ENCODE data around the gene OSBPL5. TPM values are rescaled to one million over a fixed set of nuclear protein-coding genes. Genes with fewer than 3 reads are reported as not detected.

OSBPL5 gene
- total RNA-seq, 4 donors from 2014 or later = 37.3 to 211 (median 105) TPM

GRCh38 chr11:3055891-3056290 lies 109.2 kb downstream of the OSBPL5 start:
- peak overlapping the region; percentile 86 to 93 (median 90) for H3K27ac ChIP-seq

DNA sequence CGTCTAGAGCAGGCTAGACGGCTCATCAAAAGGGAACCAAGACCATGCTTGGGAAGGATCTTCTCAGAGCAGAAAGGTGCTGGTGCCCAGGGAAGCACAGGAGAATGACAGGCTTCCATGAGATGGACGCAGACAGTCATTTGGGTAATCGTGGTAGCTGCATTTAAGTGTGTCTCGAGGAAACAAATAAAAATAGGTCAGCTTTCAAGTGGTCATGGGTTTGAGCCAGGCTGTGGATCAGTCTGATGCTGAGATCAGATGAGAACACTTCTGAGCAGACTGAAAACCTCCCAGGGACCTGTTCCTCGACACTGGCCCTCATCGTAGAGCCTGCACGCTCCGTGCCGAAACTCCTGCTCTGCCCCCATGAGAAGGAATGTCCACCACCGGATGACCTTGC lies 112.5 kb downstream of the OSBPL5 start:
- Histone ChIP-seq H3K4me3 (no peak overlapping the region), H3K9me3 (no peaks in the 10 kb centered on the region), H3K27ac (peak overlapping the region in 1 of 4 donors; percentile 3), H3K36me3 (peaks cover 0 to 3% (median 0%) of the 10 kb centered on the region in 4 donors), H3K27me3 (no peaks in the 10 kb centered on the region), H3K4me1 (peaks cover 20 to 46% (median 36%) of the 10 kb centered on the region in 4 donors)
- TF ChIP-seq, protein P1, sequence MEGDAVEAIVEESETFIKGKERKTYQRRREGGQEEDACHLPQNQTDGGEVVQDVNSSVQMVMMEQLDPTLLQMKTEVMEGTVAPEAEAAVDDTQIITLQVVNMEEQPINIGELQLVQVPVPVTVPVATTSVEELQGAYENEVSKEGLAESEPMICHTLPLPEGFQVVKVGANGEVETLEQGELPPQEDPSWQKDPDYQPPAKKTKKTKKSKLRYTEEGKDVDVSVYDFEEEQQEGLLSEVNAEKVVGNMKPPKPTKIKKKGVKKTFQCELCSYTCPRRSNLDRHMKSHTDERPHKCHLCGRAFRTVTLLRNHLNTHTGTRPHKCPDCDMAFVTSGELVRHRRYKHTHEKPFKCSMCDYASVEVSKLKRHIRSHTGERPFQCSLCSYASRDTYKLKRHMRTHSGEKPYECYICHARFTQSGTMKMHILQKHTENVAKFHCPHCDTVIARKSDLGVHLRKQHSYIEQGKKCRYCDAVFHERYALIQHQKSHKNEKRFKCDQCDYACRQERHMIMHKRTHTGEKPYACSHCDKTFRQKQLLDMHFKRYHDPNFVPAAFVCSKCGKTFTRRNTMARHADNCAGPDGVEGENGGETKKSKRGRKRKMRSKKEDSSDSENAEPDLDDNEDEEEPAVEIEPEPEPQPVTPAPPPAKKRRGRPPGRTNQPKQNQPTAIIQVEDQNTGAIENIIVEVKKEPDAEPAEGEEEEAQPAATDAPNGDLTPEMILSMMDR (IDR thresholded peaks at IDR 0.05) = no peak
- intact Hi-C loops (cut with DNase I; ENCODE audit: low total_unique reads) (no loop called here), in situ Hi-C loops (cut with MboI; ENCODE audit: low pct_ligation_motif_present in 1 of 4, low pct_unique_long_range_greater_than_20kb in 1 of 4, low sequenced_read_pairs in 3 of 4) (loop anchor here in 1 of 4 donors (10.0 kb wide), 1 partner anchor 58 kb away; the partner anchor contains the start of gene NAP1L4)
- no peak for DNase-seq
- WGBS, 2 donors (ENCODE audit: low coverage in 1 of 2) = 78 to 90% methylated on average over 7 to 11 of the region's 11 CpGs

More at GRCh38 chr11:3055891-3056290, 109.2 kb downstream of the OSBPL5 start:
- Histone ChIP-seq H3K4me1 (peaks cover 11 to 33% (median 20%) of the 10 kb centered on the region in 4 donors), H3K9me3 (no peaks in the 10 kb centered on the region), H3K36me3 (peaks cover 0 to 3% (median 0%) of the 10 kb centered on the region in 4 donors), H3K27me3 (no peaks in the 10 kb centered on the region), H3K4me3 (peak overlapping the region in 3 of 4 donors; percentile 84 to 89 (median 88))
- intact Hi-C loops (cut with DNase I; ENCODE audit: low total_unique reads) (no loop called here), in situ Hi-C loops (cut with MboI; ENCODE audit: low pct_ligation_motif_present in 1 of 4, low pct_unique_long_range_greater_than_20kb in 1 of 4, low sequenced_read_pairs in 3 of 4) (loop anchor here in 1 of 4 donors (10.0 kb wide), 1 partner anchor 61 kb away; the partner anchor contains the start of gene NAP1L4)
- TF ChIP-seq EP300 (IDR thresholded peaks at IDR 0.05; ENCODE audit: low read depth) = no peak
- TF ChIP-seq POLR2A (IDR thresholded peaks at IDR 0.05) = no peak
- no peak for TF ChIP-seq POLR2AphosphoS5 (IDR thresholded peaks at IDR 0.05)
- TF ChIP-seq, protein P1 (IDR thresholded peaks at IDR 0.05) = no peak
- peak; percentile 36 for DNase-seq
- WGBS, 2 donors (ENCODE audit: low coverage in 1 of 2) = 50 to 62% methylated on average over 1 to 8 of the region's 8 CpGs

DNA sequence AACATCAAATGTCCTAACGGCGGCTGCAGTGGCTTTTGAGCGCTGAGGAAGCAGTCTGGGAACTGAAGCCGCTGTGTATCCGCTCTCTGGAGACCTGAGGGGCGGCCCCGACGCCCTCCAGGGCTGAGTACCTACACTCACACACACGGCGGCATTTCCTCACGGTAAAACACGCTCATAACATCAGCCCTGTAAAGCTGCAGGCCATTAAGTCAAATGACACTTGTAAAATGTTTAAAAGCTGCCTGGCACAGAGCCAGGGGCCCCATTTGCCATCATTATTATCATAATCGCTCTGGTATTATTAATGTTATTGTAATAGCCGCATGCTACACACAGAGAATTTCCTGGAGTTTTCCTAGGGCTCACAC lies 113.0 kb downstream of the OSBPL5 start:
- intact Hi-C loops (cut with DNase I; ENCODE audit: low total_unique reads) (no loop called here), in situ Hi-C loops (cut with MboI; ENCODE audit: low pct_ligation_motif_present in 1 of 4, low pct_unique_long_range_greater_than_20kb in 1 of 4, low sequenced_read_pairs in 3 of 4) (loop anchor here in 1 of 4 donors (10.0 kb wide), 1 partner anchor 57 kb away; the partner anchor contains the start of gene NAP1L4)
- no peak for DNase-seq
- peaks cover 20 to 45% (median 35%) of the 10 kb centered on the region in 4 donors for H3K4me1 ChIP-seq
- WGBS, 2 donors (ENCODE audit: low coverage in 1 of 2) = 69 to 71% methylated on average over 1 to 14 of the region's 14 CpGs
- peak overlapping the region in 1 of 4 donors; percentile 3 for H3K27ac ChIP-seq
- H3K4me3 ChIP-seq = no peak overlapping the region
- TF ChIP-seq POLR2AphosphoS5 (IDR thresholded peaks at IDR 0.05) = no peak
- TF ChIP-seq, protein P1 (IDR thresholded peaks at IDR 0.05) = no peak
- TF ChIP-seq EP300 (IDR thresholded peaks at IDR 0.05; ENCODE audit: low read depth) = no peak
- no peak for TF ChIP-seq POLR2A (IDR thresholded peaks at IDR 0.05)
- no peaks in the 10 kb centered on the region for H3K9me3 ChIP-seq
- H3K36me3 ChIP-seq = peaks cover 0 to 3% (median 0%) of the 10 kb centered on the region in 4 donors
- no peaks in the 10 kb centered on the region for H3K27me3 ChIP-seq

DNA sequence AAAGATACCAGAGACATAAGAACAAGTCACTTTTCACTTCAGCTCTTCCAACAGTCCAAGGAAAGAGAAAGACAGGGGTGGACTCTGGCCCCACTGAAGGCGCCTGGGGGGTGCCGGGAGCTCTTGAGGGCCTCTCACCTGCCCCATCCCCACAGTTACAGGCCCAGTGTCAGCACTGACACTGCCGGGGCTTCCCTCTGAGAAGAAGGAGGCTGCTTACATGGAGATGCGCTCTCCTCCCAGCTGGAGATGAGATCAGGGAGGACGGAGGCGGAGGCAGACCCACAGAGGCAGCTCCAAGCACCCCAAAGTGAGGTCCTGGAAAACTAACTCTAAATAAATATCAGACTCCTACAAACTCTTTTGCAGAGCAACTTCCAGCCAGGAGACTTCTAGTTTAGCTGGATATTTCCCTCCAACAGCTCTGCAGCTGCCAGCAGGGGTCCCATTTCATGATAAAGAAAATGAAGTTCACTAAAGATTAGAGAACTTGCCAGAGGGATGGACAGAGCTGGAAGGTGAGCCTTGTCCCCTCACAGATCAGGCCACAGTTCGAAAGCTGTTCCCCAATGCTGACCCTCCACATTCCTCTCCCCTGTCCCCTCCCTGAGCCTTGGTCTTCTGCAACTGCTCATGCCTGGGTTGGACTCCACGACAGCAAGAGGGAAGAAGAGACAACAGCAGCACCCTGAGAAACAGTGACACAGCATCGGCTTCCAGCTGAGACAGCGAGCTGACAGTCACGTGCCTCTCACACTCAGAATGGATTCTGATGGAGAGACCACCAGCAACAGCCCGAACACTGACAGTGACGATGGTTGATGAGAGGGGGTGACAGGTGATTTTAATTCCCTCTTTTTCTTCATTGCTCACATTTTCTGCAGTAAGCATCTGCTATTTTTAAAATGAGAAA lies 113.7 kb downstream of the OSBPL5 start:
- no peaks in the 10 kb centered on the region for H3K27me3 ChIP-seq
- WGBS, 2 donors (ENCODE audit: low coverage in 1 of 2) = 84 to 88% methylated on average over 5 to 13 of the region's 13 CpGs
- TF ChIP-seq POLR2A (IDR thresholded peaks at IDR 0.05) (no peak), POLR2AphosphoS5 (IDR thresholded peaks at IDR 0.05) (no peak)
- TF ChIP-seq, protein P1 (IDR thresholded peaks at IDR 0.05) = no peak
- in situ Hi-C loops (cut with MboI; ENCODE audit: low pct_ligation_motif_present in 1 of 4, low pct_unique_long_range_greater_than_20kb in 1 of 4, low sequenced_read_pairs in 3 of 4) (loop anchor here in 1 of 4 donors (10.0 kb wide), 1 partner anchor 57 kb away; the partner anchor contains the start of gene NAP1L4), intact Hi-C loops (cut with DNase I; ENCODE audit: low total_unique reads) (no loop called here)
- no peak for DNase-seq
- H3K36me3 ChIP-seq = peaks cover 0 to 3% (median 0%) of the 10 kb centered on the region in 4 donors
- H3K9me3 ChIP-seq = no peaks in the 10 kb centered on the region
- no peak overlapping the region for H3K4me3 ChIP-seq
- peaks cover 20 to 42% (median 34%) of the 10 kb centered on the region in 4 donors for H3K4me1 ChIP-seq
- peak overlapping the region in 2 of 4 donors; percentile 3 to 66 for H3K27ac ChIP-seq
